OCI-LY3 (cell line): Measurements from ENCODE around the gene DIAPH2.

Experiments
- H2AFZ ChIP-seq: fragments of 200-600, 300-600 bp; shearing (Covaris generic); 2 replicates; pipeline ENCODE4 v1.6.0; 2014; ENCODE audit warnings: antibody characterized with exemption, low read depth, low read length
- H3K27ac ChIP-seq: fragments of 200-600, 300-600 bp; sonication (generic); 2 replicates; pipeline ENCODE4 v1.5.1; 2014; ENCODE audit warnings: mild to moderate bottlenecking, low read length, moderate library complexity, mixed read lengths
- H3K27me3 ChIP-seq: fragments of 200-600, 300-600 bp; sonication (generic); 2 replicates; pipeline ENCODE4 v1.6.1; 2014; ENCODE audit warnings: low read depth, low read length, mixed read lengths
- H3K36me3 ChIP-seq: fragments of 200-600, 300-600 bp; sonication (generic); replicated peaks from 2 replicates; pipeline ENCODE3; 2014; ENCODE audit warnings: low read depth, low read length, mixed read lengths
- H3K4me1 ChIP-seq: fragments of 300-600, 200-600 bp; sonication (generic); 2 replicates; pipeline ENCODE4 v1.6.1; 2014; ENCODE audit warnings: low read length, mixed read lengths
- H3K4me2 ChIP-seq: fragments of 200-600, 300-600 bp; sonication (generic); 2 replicates; pipeline ENCODE4 v1.6.1; 2014; ENCODE audit warnings: low read length, mixed read lengths
- H3K4me3 ChIP-seq: fragments of 300-600, 200-600 bp; sonication (generic); 2 replicates; pipeline ENCODE4 v1.5.1; 2014; ENCODE audit warnings: antibody characterized with exemption, mild to moderate bottlenecking, low read length, moderate library complexity
- H3K79me2 ChIP-seq: fragments of 300-600, 200-600 bp; shearing (Covaris generic); 2 replicates; pipeline ENCODE4 v1.6.1; 2014; ENCODE audit warnings: mild to moderate bottlenecking, low read length, mixed read lengths
- H3K9ac ChIP-seq: fragments of 300-600, 200-600 bp; shearing (Covaris generic); 2 replicates; pipeline ENCODE4 v1.6.0; 2014; ENCODE audit warnings: mild to moderate bottlenecking, low read length, moderate library complexity
- H3K9me3 ChIP-seq: fragments of 200-600, 300-600 bp; shearing (Covaris generic); 2 replicates; pipeline ENCODE4 v1.6.1; 2014; ENCODE audit warnings: low read length, mixed read lengths; ENCODE audit not compliant: insufficient read depth
- H4K20me1 ChIP-seq: fragments of 200-600, 300-600 bp; sonication (generic); 2 replicates; pipeline ENCODE4 v1.6.1; 2016; ENCODE audit warnings: low read length, mixed read lengths; ENCODE audit not compliant: insufficient read depth
- EZH2phosphoT487 ChIP-seq: fragments of 200-600 bp; shearing (Covaris generic); IDR thresholded peaks from 2 replicates; pipeline ENCODE4 v1.6.1; 2018; ENCODE audit warnings: antibody characterized with exemption, mixed run types, low read depth
- TF ChIP-seq, protein P1 (sequence below): fragments of 200-600, 300-600 bp; sonication (generic); IDR thresholded peaks from 2 replicates; pipeline ENCODE4 v1.5.1; 2014; ENCODE audit warnings: antibody characterized with exemption, low read length, low read depth

The DIAPH2 gene

DNA sequence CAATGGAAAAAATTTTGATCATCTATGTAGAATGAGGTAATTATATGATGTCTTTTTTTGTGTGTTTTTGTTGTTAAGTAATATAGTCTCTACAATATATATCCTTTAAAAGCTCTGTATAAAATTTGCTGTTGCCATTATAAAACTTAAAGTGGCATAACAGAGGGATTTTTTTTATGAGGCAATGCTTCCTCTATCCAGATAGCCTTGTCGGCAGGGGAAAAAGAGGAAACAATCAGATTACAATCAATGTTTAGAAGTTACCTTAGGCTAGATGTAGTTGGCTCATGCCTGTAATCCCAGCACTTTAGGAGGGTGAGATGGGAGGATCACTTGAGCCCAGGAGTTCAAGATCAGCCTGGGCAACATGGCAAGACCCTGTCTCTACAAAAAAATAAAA lies 86.8 kb downstream of the DIAPH2 start:
- H3K27me3 ChIP-seq, result no peaks in the 10 kb centered on the region
- no peak for TF ChIP-seq EZH2phosphoT487
- TF ChIP-seq, protein P1, sequence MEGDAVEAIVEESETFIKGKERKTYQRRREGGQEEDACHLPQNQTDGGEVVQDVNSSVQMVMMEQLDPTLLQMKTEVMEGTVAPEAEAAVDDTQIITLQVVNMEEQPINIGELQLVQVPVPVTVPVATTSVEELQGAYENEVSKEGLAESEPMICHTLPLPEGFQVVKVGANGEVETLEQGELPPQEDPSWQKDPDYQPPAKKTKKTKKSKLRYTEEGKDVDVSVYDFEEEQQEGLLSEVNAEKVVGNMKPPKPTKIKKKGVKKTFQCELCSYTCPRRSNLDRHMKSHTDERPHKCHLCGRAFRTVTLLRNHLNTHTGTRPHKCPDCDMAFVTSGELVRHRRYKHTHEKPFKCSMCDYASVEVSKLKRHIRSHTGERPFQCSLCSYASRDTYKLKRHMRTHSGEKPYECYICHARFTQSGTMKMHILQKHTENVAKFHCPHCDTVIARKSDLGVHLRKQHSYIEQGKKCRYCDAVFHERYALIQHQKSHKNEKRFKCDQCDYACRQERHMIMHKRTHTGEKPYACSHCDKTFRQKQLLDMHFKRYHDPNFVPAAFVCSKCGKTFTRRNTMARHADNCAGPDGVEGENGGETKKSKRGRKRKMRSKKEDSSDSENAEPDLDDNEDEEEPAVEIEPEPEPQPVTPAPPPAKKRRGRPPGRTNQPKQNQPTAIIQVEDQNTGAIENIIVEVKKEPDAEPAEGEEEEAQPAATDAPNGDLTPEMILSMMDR, result no peak
- no peaks in the 10 kb centered on the region for H3K79me2 ChIP-seq
- no peak overlapping the region for H3K4me3 ChIP-seq
- no peaks in the 10 kb centered on the region for H4K20me1 ChIP-seq
- H3K36me3 ChIP-seq, result no peaks in the 10 kb centered on the region
- no peak overlapping the region for H3K27ac ChIP-seq
- no peak overlapping the region for H3K9ac ChIP-seq
- no peaks in the 10 kb centered on the region for H3K9me3 ChIP-seq
- no peak overlapping the region for H3K4me2 ChIP-seq
- H3K4me1 ChIP-seq, result no peaks in the 10 kb centered on the region
- no peak overlapping the region for H2AFZ ChIP-seq

DNA sequence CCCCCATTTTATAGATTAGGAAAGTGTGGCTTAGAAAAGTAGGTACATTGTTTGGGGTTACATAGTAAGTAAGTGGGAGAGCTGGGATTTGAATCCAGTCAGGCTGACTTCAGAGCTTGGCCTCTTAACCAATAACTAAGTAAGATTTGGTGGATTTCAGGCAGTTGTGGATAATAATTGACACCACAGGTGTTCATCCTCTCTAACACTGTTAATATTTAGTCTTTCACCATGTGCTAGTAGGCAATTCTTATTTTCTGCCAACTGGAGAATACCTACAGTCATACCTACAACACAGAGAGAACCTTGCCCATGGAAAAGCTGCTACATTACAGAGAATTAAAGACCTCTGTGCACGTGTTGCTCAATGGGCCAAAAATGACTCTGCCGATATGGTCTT lies 89.5 kb downstream of the DIAPH2 start:
- Histone ChIP-seq H3K4me1 (no peaks in the 10 kb centered on the region), H3K9ac (no peak overlapping the region), H4K20me1 (no peaks in the 10 kb centered on the region), H3K27ac (no peak overlapping the region), H3K9me3 (no peaks in the 10 kb centered on the region), H3K36me3 (no peaks in the 10 kb centered on the region), H3K27me3 (no peaks in the 10 kb centered on the region), H2AFZ (no peak overlapping the region), H3K4me3 (no peak overlapping the region), H3K4me2 (no peak overlapping the region), H3K79me2 (no peaks in the 10 kb centered on the region)
- TF ChIP-seq, protein P1, result no peak
- TF ChIP-seq EZH2phosphoT487, result no peak

DNA sequence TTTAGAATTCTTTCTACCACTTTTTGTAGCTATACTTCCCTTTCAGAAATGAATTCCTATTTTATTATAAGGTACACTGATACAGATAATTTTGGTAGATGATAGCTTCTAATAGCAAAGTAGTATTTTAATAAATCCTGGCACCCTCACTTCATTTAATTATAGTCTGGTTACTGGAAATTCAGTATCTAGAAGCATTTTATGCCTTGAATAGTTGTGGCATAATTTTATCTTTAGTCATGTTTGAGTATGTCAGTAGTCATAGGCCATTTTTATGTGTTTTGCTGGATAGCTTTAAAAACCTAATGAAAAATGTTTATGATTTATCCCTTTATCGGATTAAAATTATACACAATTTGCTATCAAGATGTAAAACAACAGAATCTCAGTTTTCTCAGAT lies 92.3 kb downstream of the DIAPH2 start:
- Histone ChIP-seq H3K27ac (no peak overlapping the region), H3K36me3 (no peaks in the 10 kb centered on the region), H3K9ac (no peak overlapping the region), H2AFZ (no peak overlapping the region), H3K9me3 (no peaks in the 10 kb centered on the region), H3K4me1 (no peaks in the 10 kb centered on the region), H3K4me3 (no peak overlapping the region), H3K4me2 (no peak overlapping the region), H3K79me2 (no peaks in the 10 kb centered on the region), H4K20me1 (no peaks in the 10 kb centered on the region), H3K27me3 (no peaks in the 10 kb centered on the region)
- TF ChIP-seq, protein P1, result no peak
- no peak for TF ChIP-seq EZH2phosphoT487

DNA sequence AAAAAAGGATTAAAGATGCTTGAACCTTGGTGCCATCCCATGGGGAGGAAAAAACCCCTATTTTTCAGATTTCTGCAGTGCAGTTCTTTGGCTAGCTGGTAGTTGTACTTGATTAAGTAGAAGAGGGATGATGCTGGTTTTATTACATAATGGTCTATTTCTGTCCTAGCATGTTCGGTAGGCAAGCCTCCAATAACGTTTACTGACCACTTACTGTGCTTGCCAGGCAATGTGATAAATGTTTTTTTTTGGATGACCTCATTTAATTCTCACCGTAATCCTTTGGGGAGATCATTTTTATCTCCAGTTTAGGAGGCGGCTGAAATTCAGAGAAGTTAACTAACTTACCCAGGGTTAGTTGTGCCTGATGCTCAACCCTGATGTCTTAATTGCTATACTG lies 106.9 kb downstream of the DIAPH2 start:
- Histone ChIP-seq H3K9me3 (no peaks in the 10 kb centered on the region), H3K4me3 (no peak overlapping the region), H3K4me1 (no peaks in the 10 kb centered on the region), H3K4me2 (no peak overlapping the region), H3K36me3 (no peaks in the 10 kb centered on the region), H3K79me2 (no peaks in the 10 kb centered on the region), H2AFZ (no peak overlapping the region), H3K27me3 (no peaks in the 10 kb centered on the region), H4K20me1 (no peaks in the 10 kb centered on the region), H3K9ac (no peak overlapping the region), H3K27ac (no peak overlapping the region)
- TF ChIP-seq, protein P1, result no peak
- TF ChIP-seq EZH2phosphoT487, result no peak
